MM.1S (cell line): ENCODE data around the gene EPM2AIP1.

Experiments
- DNase-seq: peaks from one replicate; pipeline ENCODE4 v3.0.0-alpha.2; 2015
- H2AFZ ChIP-seq: fragments of 300-600 bp; sonication (generic); 2 replicates; pipeline ENCODE4 v1.6.0; 2016; ENCODE audit warnings: antibody characterized with exemption, low read length
- H3F3A ChIP-seq: fragments of 300-600 bp; sonication (generic); 2 replicates; pipeline ENCODE4 v1.6.1; 2016; ENCODE audit warnings: mild to moderate bottlenecking, antibody characterized with exemption, low read length, moderate library complexity, mixed read lengths; ENCODE audit not compliant: insufficient read depth
- H3K27ac ChIP-seq: fragments of 300-600 bp; sonication (generic); 2 replicates; pipeline ENCODE4 v1.5.1; 2016; ENCODE audit warnings: mild to moderate bottlenecking, low read length
- H3K27me3 ChIP-seq: fragments of 300-600 bp; sonication (generic); replicated peaks from 2 replicates; pipeline ENCODE4 v1.6.0; 2016; ENCODE audit warnings: low read length; ENCODE audit not compliant: insufficient read depth
- H3K36me3 ChIP-seq: fragments of 300-600 bp; sonication (generic); replicated peaks from 2 replicates; pipeline ENCODE4 v1.6.1; 2016; ENCODE audit warnings: mild to moderate bottlenecking, low read length, mixed read lengths; ENCODE audit not compliant: insufficient read depth
- H3K4me1 ChIP-seq: fragments of 300-600 bp; sonication (generic); 2 replicates; pipeline ENCODE4 v1.6.1; 2016; ENCODE audit warnings: low read length, mixed read lengths
- H3K4me2 ChIP-seq: fragments of 300-600 bp; sonication (generic); 2 replicates; pipeline ENCODE4 v1.6.0; 2016; ENCODE audit warnings: low read depth, low read length
- H3K4me3 ChIP-seq: fragments of 300-600 bp; sonication (generic); 2 replicates; pipeline ENCODE4 v1.5.1; 2016; ENCODE audit warnings: low read length, mixed read lengths
- H3K79me2 ChIP-seq: fragments of 300-600 bp; sonication (generic); 2 replicates; pipeline ENCODE4 v1.6.1; 2016; ENCODE audit warnings: mixed run types, low read length, mixed read lengths
- H3K9ac ChIP-seq: fragments of 300-600 bp; sonication (generic); 2 replicates; pipeline ENCODE4 v1.6.1; 2016; ENCODE audit warnings: low read length, mixed read lengths
- H3K9me2 ChIP-seq: fragments of 300-600 bp; sonication (generic); replicated peaks from 2 replicates; pipeline ENCODE4 v1.6.1; 2016; ENCODE audit warnings: mild to moderate bottlenecking, low read length, mixed read lengths; ENCODE audit not compliant: insufficient read depth
- H3K9me3 ChIP-seq: fragments of 300-600 bp; sonication (generic); replicated peaks from 2 replicates; pipeline ENCODE4 v1.6.1; 2016; ENCODE audit warnings: mild to moderate bottlenecking, low read length, mixed read lengths; ENCODE audit not compliant: insufficient read depth
- H4K20me1 ChIP-seq: fragments of 300-600 bp; sonication (generic); 2 replicates; pipeline ENCODE4 v1.6.1; 2016; ENCODE audit warnings: mild to moderate bottlenecking, low read length, moderate library complexity, mixed read lengths; ENCODE audit not compliant: insufficient read depth
- CTCF ChIP-seq: fragments of 300-600 bp; sonication (generic); IDR thresholded peaks from 2 replicates; pipeline ENCODE4 v1.5.1; 2016; ENCODE audit warnings: antibody characterized with exemption, low read length, mixed read lengths
- EZH2 ChIP-seq: fragments of 300-600 bp; sonication (generic); optimal IDR thresholded peaks from 2 replicates; pipeline ENCODE3; 2017; ENCODE audit warnings: low read depth, mild to moderate bottlenecking, antibody characterized with exemption, low read length, mixed read lengths
- EZH2phosphoT487 ChIP-seq: fragments of 300-600 bp; sonication (generic); IDR thresholded peaks from 2 replicates; pipeline ENCODE4 v1.6.1; 2018; ENCODE audit warnings: antibody characterized with exemption, low read length

The EPM2AIP1 gene

GRCh38 chr3:36960502-36960901 lies 32.4 kb downstream of the EPM2AIP1 start:
- Histone ChIP-seq H3K79me2 (no peaks in the 10 kb centered on the region), H3K4me2 (no peak overlapping the region), H3K36me3 (no peaks in the 10 kb centered on the region), H2AFZ (no peak overlapping the region), H3K9me3 (no peaks in the 10 kb centered on the region), H3K4me1 (no peaks in the 10 kb centered on the region), H3K9me2 (no peaks in the 10 kb centered on the region), H3K4me3 (no peak overlapping the region), H3K9ac (no peak overlapping the region), H3K27ac (no peak overlapping the region), H3F3A (no peaks in the 10 kb centered on the region), H3K27me3 (no peaks in the 10 kb centered on the region), H4K20me1 (no peaks in the 10 kb centered on the region)
- TF ChIP-seq EZH2phosphoT487: no peak
- no peak for DNase-seq

- Histone ChIP-seq H3K4me1 (no peaks in the 10 kb centered on the region), H4K20me1 (no peaks in the 10 kb centered on the region), H3K79me2 (no peaks in the 10 kb centered on the region), H3K4me2 (no peak overlapping the region), H3K9ac (no peak overlapping the region), H3K36me3 (no peaks in the 10 kb centered on the region), H2AFZ (no peak overlapping the region), H3K9me2 (no peaks in the 10 kb centered on the region), H3K27me3 (no peaks in the 10 kb centered on the region), H3K9me3 (no peaks in the 10 kb centered on the region), H3K4me3 (no peak overlapping the region), H3K27ac (no peak overlapping the region), H3F3A (no peaks in the 10 kb centered on the region)
- TF ChIP-seq CTCF (no peak), EZH2phosphoT487 (no peak), EZH2 (no peak)
- DNase-seq: no peak
Observed at GRCh38 chr3:36959821-36960220, 33.1 kb downstream of the EPM2AIP1 start.

GRCh38 chr3:36957862-36958686 lies 34.9 kb downstream of the EPM2AIP1 start:
- no peaks in the 10 kb centered on the region for H4K20me1 ChIP-seq
- H3K27me3 ChIP-seq: no peaks in the 10 kb centered on the region
- H3K9me2 ChIP-seq: no peaks in the 10 kb centered on the region
- H3K27ac ChIP-seq: no peak overlapping the region
- H3K4me3 ChIP-seq: no peak overlapping the region
- no peaks in the 10 kb centered on the region for H3K36me3 ChIP-seq
- TF ChIP-seq EZH2: no peak
- no peak for TF ChIP-seq EZH2phosphoT487
- no peak for TF ChIP-seq CTCF
- no peak overlapping the region for H3K4me2 ChIP-seq
- H3F3A ChIP-seq: no peaks in the 10 kb centered on the region
- DNase-seq: no peak
- H2AFZ ChIP-seq: no peak overlapping the region
- H3K4me1 ChIP-seq: no peaks in the 10 kb centered on the region
- no peaks in the 10 kb centered on the region for H3K9me3 ChIP-seq
- H3K9ac ChIP-seq: no peak overlapping the region
- no peaks in the 10 kb centered on the region for H3K79me2 ChIP-seq

- no peaks in the 10 kb centered on the region for H3K27me3 ChIP-seq
- no peak overlapping the region for H3K4me2 ChIP-seq
- no peak overlapping the region for H3K9ac ChIP-seq
- H4K20me1 ChIP-seq: no peaks in the 10 kb centered on the region
- DNase-seq: no peak
- H3K36me3 ChIP-seq: no peaks in the 10 kb centered on the region
- H3K79me2 ChIP-seq: no peaks in the 10 kb centered on the region
- no peak overlapping the region for H3K4me3 ChIP-seq
- no peaks in the 10 kb centered on the region for H3K9me3 ChIP-seq
- H3K9me2 ChIP-seq: no peaks in the 10 kb centered on the region
- no peaks in the 10 kb centered on the region for H3K4me1 ChIP-seq
- H2AFZ ChIP-seq: no peak overlapping the region
- no peak overlapping the region for H3K27ac ChIP-seq
- no peaks in the 10 kb centered on the region for H3F3A ChIP-seq
- TF ChIP-seq CTCF: no peak
- TF ChIP-seq EZH2phosphoT487: no peak
- TF ChIP-seq EZH2: no peak
Observed at GRCh38 chr3:36957063-36957462, 35.9 kb downstream of the EPM2AIP1 start.
